A172 (cell line): ENCODE data around the gene XPO5. TPM values are rescaled to one million over a fixed set of nuclear protein-coding genes. Genes with fewer than 3 reads are reported as not detected.
"Not testable (repeated sequence)": the region's sequence is repeated elsewhere in the genome, so short reads cannot be mapped to it uniquely, and the experiment has no call there.

Experiments
- DNase-seq: peaks from one replicate; pipeline ENCODE4 v3.0.0-alpha.2; 2015; ENCODE audit warnings: low spot score
- total RNA-seq: library from RNA; depleted of rRNA; stranded (reverse); fragments of >200 nt; shearing (Covaris generic); gene quantifications from 2 replicates; pipeline ENCODE4 v1.2.3, GENCODE V29; 2014

Gene XPO5
- total RNA-seq, 1 experiment from 2014 or later = 49.0 TPM

DNA sequence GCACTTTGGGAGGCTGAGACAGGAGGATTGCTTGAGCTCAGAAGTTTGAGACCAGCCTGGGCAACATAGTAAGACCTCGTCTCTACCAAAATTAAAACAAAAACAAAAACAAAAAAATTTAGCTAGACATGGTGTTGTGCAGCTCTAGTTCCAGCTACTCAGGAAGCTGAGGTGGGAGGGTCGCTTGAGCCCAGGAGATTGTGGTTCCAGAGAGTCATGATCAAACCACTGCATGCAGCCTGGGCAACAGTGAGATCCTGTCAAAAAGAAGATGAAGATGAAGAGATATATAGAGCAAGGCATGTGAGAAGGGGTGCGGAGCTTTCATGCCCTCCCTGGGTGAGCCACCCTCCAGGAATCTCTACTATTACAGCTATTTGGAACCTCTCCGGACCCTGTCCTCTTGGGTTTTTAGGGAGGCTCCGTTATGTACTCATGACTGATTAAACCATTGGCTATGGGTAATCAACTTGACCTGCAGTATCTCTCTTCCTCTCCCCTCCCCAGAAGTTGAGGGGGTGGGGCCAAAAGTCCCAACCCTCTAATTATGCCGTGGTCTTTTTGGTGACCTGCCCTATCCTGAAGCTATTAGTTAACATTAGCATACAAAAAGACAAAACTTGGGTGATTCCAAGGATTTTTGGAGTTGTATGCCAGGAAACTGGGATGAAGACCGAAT lies 9.2 kb upstream of the XPO5 start:
- peak; percentile 75 for DNase-seq

DNA sequence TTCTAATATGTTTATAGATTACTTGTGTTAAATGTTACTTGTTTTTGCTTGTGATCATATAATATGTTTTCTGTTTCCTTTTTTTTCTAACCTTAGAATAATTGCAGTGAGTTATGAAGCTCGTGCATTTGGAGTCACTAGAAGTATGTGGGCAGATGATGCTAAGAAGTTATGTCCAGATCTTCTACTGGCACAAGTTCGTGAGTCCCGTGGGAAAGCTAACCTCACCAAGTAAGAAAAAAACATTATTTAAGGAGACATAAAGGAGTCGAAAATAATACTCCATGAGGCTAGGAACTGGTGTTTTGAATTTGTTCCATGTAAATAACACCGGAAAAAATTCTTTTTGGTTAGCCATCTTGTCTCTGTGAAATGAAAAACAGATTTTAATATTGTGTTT lies 7.1 kb upstream of the XPO5 start:
- DNase-seq = no peak

DNA sequence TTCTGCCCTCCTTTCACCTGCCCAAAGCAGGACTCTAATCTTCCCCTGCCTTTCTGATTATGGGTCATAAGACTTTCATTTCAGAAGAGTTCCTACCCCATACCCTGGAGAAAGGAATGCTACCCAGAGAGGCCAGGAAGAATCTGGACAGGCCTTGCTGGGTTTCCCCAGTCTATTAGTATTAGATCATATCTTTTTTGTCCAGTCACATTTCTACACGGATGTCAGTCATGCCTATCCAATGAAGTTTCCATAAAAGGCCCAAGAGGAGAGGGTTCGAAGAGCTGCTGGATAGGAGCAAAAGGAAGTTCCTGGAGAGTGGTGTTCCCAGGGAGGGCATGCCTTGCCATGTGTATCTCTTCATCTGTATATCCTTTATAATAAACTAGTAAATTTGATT lies 3.3 kb upstream of the XPO5 start:
- DNase-seq = no peak

DNA sequence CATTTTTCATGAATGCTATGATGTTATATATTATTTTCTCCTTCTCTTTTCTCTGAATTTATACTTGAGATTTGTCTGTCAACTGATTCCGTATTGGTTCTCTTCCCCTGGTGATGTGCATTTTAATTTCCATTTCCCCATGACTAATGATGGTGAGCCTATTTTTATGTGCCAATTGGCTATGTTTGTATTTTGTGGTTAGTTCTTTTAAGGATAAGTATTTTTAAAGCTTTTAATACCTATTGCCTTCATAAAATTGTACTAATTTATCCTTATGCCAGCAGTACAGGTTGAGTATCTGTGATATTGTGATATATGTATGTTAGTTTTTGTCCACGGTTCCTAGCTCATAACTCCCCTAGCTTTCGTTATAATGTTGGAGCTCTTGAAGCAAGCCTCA lies 2.9 kb upstream of the XPO5 start:
- no peak for DNase-seq

DNA sequence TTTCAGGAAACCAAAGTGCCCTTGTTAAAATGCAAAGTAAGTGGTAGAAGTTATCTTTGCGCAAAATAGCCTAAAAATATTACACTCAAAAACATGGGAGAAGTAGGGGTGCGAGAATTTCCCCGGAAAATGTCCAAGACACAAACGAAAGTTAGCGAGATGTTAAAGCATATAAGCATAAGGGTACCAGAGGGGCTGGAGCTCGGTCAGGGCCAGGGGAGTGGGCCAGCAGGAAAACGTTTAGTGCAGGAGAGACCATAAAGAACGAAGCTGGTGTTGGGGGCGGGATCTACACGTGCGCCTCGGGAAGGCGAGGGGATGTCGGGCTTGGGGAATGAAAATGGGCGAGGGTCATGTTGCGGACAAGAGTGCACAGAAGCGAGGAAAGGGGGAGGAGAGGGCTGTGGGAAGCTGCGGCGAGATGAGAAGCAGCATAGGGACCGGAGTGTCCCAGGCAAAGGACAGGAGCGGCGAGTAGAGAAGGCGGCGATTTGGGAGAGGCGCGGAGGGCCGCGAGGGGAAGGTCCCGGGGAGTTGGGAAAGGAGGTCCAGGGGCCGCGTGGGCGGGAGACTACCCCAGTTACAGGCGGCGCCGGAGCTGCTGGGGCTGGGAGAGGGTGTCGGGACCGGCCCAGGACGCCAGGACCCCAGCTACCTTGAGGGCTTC lies 600 bp downstream of the XPO5 start:
- no peak for DNase-seq

DNA sequence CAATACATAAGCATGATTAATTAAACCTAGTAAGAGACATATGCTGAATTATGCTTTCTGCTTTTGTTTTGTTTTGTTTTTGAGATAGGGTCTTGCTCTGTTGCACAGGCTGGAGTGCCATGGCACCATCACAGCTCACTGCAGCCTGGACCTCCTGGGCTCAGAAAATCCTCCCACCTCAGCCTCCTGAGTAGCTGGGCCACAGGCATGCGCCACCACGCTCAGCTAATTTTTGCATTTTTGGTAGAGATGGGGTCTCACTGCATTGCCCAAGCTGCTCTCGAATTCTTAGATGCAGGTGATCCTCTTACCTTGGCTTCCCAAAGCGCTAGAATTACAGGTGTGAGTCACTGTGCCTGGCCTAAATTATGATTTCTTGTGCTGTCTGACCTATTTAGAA lies 3.8 kb downstream of the XPO5 start:
- no peak for DNase-seq

DNA sequence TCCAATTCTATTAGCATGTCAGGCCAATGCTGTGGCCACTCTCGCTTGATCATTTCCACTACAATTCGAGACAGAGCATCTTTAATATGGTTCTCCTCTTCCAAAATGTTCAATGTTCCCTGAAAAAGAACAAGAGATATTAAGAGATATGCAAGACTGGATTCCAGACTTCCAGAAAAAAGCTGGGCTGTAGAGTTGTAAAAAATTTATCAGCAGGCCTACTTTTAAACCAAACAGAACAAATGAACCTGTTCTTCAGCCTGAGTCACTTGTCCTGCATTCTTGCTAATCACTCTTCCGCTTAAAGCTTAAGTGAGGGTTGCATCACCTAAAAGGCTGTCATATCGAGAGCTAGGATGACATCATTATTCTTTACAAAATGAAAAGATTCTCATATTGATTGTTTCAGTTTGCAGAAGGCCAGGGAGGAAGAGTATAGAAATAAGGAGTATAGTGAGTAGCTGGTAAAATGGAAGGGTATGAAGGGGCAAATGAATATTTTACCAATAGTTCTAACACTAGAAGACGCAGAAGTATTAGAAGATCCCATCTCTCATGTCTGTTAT lies 4.9 kb downstream of the XPO5 start:
- DNase-seq = no peak

DNA sequence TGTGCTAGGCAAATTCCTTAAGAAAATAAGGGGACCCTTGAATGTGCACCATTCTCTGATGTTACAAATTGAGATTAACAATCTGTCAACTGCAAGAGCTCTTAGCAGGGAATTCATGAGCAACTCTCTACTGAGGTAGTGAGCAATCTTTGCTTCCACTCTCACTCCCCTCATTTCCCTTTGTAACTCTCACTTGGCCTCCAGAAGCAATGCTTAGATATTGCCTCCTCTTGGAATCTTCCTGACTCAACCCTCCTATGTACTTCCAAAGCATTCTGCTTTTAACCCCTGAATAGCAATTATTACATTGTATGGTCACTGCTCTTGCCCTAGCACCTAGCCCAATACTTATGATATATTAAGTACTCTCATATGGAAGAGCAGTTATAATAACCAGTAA lies 16.5 kb downstream of the XPO5 start:
- DNase-seq = no peak

DNA sequence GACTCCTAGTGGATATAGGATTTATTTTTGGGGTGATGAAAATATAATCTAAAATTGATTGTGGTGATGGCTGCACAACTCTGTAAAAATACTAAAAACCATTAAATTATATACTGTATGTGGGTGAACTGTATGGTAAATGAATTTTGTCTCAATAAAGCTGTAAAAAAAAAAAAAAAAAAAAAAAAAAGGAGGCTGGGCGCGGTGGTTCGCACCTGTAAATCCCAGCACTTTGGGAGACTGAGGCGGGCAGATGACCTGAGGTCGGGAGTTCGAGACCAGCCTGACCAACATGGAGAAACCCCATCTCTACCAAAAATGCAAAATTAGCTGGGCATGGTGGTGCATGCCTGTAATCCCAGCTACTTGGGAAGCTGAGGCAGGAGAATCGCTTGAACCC lies 18.2 kb downstream of the XPO5 start:
- not testable (repeated sequence) for DNase-seq

DNA sequence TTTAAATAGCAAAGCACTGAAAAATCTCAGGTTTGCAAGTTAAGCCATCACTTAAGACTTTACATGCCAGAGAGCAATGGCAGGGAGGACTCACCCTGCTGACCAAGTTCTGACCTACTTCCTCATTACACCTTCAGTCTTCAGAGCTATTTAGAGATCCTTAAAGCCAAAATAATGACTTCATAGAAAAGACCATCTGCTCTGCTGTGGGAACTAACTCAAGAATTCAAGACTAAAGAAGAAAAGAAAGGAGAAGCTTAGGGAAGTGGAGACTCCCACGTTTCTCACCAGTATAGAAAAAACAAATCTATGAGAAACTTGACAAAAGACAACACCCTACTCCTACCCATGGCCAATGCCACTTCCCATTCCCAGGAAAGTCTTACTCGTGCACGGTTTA lies 28.6 kb downstream of the XPO5 start:
- no peak for DNase-seq

DNA sequence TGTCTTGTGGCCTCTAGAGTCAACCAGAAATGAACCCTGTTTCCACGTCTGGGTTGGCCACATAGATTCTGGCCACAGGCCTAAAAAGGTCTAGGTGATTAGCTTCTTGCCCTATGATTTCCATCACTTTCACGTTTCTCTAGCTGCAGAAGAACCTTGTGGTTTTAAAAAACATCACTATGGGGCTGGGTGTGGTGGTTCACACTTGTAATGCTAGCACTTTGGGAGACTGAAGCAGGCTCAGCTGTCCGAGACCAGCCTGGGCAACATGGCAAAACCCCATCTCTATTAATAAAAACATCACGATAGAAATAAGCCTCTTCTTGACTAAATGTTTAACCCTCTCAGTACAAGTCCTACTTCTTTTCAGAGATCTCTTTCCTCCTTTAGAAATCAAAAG lies 31.4 kb downstream of the XPO5 start:
- no peak for DNase-seq

DNA sequence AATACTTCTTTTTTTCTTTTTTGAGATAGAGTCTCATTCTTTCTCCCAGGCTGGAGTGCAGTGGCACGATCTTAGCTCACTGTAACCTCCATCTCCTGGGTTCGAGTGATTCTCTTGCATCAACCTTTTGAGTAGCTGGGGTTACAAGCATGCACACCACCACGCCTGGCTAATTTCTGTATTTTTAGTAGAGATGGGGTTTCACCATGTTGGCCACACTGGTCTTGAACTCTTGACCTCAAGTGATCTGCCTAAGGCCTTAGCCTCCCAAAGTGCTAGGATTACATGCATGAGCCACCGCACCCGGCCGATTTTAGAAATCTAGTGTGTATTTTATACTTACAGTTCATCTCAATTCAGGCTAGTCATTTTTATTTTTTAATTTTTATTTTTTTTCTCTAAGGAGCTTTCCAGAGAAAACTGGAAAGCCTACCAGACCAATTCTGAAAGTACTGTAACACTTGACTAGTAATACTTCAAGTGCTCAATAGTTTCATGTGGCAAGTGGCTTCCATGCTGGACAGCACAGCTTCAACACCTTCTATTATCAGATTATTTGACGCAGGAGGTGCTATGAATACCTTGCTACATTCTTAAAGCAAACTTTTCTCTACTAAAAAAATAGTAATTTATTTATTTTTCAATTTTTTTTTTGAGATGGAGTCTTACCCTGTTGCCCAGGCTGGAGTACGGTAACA lies 33.9 kb downstream of the XPO5 start:
- no peak for DNase-seq

DNA sequence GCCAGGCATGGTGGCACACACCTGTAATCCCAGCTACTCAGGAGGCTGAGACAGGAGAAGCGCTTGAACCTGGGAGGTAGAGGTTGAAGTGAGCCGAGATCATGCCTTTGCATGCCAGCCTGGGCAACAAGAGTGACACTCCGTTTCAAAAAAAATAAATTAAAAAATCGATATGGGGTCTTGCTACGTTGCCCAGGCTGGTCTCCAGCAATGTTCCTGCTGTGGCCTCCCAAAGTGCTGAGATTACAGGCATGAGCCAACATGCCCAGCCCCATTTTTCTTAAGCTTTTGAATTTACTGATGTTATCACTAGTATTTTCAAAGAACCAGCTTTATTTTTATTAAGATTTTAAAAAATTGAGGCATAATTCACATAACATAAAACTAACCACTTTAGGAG lies 35.3 kb downstream of the XPO5 start:
- no peak for DNase-seq

DNA sequence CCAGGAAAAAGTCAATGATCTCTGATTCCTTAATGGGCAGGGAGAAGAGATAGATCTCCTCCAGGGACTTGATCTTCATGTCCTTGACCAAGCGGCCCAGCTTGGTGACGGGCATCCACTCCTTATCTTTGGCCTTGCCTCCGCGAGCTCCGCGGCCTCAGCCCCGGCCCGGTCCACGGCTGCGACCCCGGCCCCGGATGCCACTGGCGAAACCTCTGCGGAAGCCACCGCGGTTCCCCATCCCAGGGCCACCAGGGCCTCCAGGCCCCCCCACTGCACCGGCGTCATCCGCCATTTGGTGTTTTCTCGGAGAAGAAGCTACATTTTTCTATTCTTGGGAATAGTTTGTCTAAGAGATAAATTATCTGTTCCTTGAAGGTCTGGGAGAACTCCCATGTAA lies 36.4 kb downstream of the XPO5 start:
- DNase-seq = not testable (repeated sequence)

DNA sequence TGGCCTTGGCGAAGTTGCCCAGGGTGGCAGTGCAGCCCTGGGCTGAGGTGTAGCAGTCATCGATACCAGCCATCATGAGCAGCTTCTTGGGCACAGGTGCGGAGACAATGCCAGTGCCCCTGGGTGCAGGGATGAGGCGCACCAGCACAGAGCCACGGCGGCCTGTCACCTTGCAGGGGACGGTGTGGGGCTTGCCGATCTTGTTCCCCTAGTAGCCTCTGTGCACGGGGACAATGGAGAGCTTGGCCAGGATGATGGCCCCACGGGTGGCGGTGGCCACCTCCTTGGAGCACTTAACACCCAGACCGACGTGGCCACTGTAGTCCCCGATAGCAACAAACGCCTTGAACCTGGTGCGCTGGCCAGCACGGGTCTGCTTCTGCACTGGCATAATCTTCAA lies 36.9 kb downstream of the XPO5 start:
- not testable (repeated sequence) for DNase-seq

DNA sequence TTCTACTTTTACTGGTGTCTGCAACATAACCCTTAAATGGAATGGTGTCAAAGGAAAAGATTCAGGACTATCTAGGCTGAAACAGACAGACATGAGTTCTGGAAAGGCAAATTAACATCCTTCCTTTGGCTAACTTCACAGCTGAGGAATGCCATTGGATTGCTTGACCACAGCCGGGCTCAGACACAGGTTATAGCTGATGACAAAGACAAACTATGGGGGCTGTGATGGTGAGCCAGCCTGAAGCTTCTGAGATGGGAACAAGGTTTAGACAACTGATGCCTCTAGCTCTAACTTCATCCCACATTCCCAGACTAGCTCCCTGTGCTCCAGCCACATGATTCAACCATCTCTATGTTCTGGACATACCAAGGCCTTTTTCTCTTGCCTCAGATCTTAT lies 43.6 kb downstream of the XPO5 start:
- no peak for DNase-seq

DNA sequence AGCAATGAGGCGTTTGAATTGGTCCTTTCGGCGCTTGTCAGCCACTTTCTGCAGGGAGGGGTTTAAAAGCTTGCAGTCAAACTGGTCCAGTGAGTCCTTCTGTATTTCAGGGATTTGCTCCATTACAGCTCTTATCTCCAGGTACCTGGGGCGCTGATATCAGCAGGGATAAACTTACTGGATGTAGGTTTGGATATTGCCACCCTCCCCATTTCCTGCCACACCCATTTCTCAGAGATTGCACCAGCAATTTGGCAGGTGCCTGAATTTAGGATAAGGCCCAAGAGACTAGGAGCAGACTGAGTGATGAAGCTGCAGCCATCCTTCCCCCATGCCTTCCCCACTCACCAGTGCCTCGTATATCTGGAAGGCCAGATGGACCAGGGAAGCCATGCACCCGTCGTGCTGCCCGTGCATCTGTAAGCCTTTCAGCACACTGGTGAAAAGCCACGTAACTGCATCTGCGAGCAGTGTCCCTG lies 51.3 kb downstream of the XPO5 start:
- DNase-seq = no peak

DNA sequence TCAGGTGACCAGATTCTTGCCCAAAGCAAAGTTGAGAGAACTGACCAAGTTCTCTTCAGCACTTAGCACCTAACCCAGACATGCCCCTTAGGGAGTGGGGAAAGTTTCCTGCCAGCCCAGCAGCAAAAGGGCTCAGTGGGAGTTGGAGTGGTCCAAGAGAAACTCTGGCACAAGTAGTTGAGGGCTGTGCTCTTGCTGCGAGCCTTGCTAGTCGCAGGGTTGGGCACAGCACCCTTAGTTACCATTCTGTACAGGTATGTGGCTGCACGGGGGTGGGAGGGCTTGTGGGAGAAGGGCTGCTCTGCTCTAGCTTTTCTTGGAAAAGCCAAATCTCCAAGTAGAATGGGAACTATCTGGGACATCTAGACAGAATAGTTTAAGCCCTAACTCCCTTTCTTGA lies 52.6 kb downstream of the XPO5 start:
- no peak for DNase-seq

DNA sequence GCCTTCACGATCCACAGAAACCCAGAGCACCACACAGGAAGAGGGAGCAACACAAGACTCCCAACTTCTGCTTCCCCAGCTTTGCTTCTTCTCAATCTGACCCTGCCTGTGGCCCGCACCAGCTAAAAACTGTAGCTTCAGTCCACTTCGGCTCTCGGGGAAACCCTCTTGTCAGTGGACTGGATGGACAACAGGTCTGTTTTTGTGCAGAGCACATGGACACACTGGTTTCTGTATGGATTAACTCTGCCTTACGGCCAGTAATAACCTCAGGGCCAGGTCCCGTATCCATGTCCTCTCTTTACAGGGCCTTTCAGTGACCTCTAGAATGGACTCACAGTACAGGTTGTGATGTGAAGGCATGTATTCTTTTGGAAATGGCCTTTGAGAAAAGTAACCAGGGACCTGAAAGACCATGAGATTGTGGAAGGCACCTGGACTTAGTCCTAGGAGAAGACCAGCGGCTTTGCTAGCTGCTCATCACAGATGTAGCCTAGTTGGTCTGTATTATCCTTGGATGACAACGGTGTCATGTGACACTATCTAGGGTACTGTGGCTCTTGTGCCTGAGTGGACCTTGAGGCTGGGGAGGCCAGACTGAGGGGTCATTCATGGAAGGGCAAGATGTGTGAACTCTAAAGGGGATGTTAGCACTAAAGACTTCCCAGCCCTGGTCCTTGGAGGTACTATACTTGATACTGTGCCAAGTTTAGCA lies 53.1 kb downstream of the XPO5 start:
- no peak for DNase-seq

DNA sequence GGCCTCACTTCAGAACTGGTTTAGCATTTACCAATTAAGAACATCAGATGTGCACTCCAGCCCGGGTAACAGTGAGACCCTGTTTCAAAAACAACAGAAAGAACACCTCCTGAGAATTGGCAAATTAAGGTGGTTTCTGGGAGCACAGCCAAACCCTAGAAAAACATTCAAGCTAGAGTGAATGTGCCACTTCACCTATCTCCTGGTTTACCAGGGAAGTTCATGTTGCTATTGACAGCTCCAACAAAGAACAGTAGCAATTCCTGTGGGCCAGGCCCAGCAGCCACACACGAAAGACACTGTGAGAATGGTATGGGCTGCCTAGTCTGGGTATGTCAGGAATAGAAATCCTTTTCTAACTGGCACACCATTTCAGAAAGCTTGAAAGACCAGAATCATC lies 54.0 kb downstream of the XPO5 start:
- no peak for DNase-seq

DNA sequence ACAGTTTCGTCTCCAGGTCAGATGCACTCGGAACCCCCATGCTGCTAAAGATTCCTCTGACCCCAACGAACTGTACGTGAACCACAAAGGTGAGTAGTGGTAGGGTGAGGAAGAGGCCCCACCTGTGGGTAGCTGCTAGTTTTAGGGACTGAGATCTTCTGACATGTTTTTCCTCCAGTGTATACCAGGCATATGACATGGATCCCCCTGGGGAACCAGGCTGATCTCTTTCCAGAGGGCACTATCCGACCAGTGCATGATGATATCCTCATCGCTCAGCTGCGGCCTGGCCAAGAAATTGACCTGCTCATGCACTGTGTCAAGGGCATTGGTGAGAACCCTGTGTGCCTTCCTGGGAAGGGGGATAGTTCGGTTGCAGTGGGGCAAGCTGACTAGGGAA lies 55.7 kb downstream of the XPO5 start:
- DNase-seq = no peak
